Activated T-cell treated with anti-CD3 and anti-CD28 coated beads for 24 hours (primary cell): Measurements from ENCODE around the gene TCHH.
"Not testable (repeated sequence)": the region's sequence is repeated elsewhere in the genome, so short reads cannot be mapped to it uniquely, and the experiment has no call there.

Experiments
- DNase-seq: peaks from one replicate; pipeline ENCODE4 v3.0.0-alpha.2; 2020; ENCODE audit warnings: low read depth

Gene TCHH

DNA sequence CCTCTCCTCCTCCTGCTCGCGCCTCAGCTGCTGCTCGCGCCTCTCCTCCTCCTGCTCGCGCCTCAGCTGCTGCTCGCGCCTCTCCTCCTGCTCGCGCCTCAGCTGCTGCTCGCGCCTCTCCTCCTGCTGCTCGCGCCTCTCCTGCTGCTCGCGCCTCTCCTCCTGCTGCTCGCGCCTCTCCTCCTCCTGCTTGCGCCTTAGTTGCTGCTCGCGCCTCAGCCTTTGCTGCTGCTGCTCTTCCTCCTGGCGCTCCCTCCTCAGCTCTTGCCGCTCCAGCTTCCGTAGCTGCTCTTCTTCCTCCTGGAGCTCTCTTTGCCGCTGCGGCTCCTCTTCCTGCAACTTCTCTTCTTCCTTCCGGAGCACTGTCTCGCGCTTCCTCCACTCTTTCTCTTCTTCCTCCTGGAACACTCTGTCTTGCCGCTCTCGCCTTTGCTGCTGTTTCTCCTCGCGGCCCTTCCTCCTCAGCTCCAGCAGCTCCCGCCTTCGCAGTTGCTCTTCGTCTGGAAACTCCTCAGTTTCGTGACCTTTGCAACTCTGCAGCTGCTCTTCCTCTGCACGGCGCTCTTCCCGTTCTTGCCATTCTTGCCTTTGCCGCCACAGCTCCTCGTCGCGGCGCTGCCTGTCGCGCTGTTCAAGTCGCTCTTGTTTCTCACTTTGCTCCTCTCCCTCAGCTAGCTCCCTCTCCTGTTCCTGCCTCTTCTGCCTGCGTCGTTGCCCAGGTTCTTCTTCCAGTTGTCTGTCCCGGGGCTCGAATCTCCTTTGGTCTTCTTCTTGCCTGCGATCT lies 3.0 kb downstream of the TCHH start:
- no peak for DNase-seq

GRCh38 chr1:152111515-152111968 lies 3.7 kb downstream of the TCHH start:
- peak; percentile 26 for DNase-seq

DNA sequence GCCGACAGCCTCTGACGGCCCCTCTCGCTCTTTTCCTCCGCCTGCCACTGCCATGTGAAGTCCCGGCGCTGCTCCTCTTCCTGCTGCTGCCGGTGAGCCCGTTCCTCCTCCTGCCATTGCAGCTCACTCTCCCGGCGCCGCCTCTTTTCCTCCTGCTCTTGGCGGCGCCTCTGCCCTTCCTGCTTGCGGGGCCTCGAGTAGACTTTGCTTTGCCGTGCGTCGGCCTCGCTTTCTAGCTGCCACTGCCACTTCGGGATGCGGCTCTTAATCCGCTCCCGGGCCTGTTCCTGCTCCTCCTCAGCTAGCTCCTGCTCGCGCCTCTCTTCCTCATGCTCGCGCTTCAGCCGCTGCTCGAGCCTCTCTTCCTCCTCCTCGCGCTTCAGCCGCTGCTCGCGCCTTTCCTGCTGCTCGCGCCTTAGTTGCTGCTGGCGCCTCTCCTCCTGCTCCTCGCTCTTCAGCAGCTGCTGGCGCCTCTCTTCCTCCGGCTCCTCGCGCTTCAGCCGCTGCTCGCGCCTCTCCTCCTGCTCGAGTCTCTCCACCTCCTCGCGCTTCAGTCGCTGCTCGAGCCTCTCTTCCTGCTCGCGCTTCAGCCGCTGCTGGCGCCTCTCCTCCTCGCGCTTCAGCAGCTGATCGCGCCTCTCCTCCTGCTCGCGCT lies 4.3 kb downstream of the TCHH start:
- no peak for DNase-seq

GRCh38 chr1:152110365-152110859 lies 4.8 kb downstream of the TCHH start:
- no peak for DNase-seq

DNA sequence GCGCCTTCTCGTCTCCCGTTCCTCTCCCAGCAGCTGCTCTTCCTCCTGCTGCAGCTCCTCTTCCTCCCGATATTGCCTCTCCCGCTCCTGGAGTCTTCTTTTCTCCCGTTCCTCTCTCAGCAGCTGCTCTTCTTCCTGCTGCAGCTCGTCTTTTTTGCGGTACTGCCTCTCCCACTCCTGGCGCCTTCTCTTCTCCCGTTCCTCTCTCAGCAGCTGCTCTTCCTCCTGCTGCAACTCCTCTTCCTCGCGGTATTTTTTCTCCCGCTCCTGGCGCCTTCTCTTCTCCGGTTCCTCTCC lies 5.3 kb downstream of the TCHH start:
- DNase-seq = no peak

GRCh38 chr1:152109231-152109997 lies 5.8 kb downstream of the TCHH start:
- DNase-seq = no peak

DNA sequence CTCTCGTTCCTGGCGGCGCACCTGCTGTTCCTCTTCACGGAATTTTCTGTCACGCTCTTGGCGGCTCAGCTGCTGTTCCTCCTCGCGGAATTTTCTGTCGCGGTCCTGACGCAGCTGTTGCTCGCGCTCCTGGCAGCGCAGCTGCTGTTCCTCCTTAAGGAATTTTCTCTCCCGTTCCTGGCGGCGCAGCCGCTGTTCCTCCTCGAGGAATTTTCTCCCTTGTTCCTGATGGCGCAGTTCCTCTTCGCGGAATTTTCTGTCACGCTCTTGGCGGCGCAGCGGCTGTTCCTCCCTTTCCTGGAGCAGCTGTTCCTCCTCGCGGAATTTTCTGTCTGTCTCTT lies 6.4 kb downstream of the TCHH start:
- no peak for DNase-seq

- no peak for DNase-seq
Observed at GRCh38 chr1:152107984-152108881, 7.0 kb downstream of the TCHH start.

DNA sequence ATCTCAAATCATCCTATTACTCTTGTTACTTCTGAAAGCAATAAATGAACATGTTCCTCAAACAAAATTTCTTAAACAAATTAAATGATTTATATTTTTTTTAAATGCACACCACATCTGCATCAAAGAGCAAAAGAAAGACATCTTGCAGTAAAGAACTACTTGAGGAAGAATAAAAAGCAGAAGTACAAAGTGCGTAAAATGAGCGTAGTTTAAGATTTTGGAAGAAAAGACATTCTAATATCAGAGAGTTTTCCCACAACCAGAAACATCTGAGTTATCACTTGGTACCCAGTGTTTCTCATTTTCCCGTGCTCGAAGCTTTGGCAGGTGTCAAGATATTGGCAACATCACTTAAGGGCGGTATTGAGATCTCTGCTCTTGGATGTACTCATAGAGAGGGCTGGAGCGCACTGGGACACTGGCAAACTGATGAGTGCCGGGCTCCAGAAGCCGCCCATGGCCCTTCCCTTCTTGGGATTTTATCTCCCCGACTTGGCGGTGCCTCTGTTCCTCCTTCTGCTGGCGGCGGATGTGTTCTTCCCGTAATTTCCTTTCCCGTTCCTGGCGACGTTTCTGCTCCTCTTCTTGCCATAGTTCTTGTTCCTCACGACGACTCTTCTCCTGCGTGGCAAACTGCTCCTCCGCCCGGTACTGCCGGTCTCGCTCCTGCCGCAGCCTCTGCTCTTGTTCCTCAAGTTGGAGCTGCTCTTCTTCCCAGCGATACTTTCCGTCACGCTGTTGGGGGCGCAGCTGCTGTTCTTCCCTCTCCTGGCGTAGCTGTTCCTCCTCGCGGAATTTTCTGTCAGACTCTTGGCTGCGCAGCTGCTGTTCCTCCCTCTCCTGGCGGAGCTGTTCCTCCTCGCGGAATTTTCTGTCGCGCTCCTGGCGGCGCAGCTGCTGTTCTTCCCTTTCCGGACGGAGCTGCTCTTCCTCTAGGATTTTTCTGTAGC lies 7.9 kb downstream of the TCHH start:
- no peak for DNase-seq

GRCh38 chr1:152104854-152105253 lies 10.4 kb downstream of the TCHH start:
- DNase-seq = no peak

DNA sequence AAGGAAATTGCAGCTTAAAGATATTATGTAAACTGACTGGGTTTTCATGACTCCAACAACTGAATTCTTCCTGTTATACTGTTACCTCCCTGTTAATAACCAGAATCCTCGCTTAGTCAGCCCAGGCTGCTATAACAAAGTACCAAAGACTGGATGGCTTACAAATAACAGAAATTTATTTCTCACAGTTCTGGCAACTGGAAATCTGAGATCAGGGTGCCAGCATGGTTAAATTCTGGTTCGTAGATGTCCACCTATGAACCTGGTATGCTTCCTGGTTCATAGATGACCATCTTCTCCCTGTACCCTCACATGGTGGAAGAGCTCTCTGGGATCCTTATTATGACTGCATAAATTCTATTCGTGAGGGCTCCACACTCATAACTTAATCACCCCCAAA lies 18.3 kb downstream of the TCHH start:
- DNase-seq = no peak

GRCh38 chr1:152089014-152089674 lies 26.1 kb downstream of the TCHH start, which contains the start of gene TCHHL1:
TSS of gene TCHHL1 (minus strand) at chr1:152089064. CDS start at chr1:152088143, 921 bp downstream.
- DNase-seq = no peak

DNA sequence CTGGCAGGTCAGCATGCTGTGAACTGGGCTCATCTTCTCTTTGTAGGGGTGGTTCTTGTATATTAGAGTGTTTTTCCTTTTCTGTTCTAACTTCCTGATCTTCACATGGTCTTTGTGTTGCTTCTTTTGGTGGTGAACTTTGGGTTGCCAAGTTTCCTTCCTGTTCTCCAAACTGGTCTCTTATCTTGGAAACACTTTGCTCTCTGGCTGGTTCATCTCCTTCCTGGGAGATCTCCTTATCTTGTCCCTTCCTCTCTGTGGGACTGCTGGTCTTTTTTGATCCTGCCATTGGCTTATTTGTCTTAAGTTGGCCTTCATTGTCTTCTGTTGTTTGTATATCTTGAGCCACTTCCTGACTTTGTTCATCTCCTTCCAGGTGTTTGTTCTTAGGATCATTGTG lies 28.5 kb downstream of the TCHH start:
- no peak for DNase-seq

- no peak for DNase-seq
Observed at GRCh38 chr1:152084853-152085252, 30.4 kb downstream of the TCHH start.

GRCh38 chr1:152081026-152081425 lies 34.2 kb downstream of the TCHH start:
- not testable (repeated sequence) for DNase-seq

DNA sequence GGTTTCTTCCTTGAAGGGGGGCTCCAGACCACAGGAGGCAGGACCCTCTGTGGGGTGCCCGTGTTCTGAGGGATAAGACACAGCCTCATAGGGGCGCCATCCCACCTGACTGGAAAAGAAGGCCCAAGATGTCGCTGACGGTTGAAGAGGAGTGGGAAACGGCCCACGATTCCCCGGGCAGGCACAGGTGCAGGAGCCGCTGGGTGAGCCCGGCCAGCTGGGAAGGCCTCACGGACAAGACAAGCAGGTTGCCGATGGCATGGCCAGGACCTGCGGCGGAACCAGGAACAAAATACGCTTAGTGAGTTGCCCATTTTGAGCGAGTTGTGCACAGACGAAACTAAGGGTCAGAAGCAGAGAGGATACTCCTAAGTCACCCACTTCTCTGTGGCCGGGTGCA lies 34.8 kb downstream of the TCHH start:
- not testable (repeated sequence) for DNase-seq

GRCh38 chr1:152078831-152079441 lies 36.3 kb downstream of the TCHH start:
- no peak for DNase-seq

GRCh38 chr1:152072311-152072710 lies 42.9 kb downstream of the TCHH start:
- no peak for DNase-seq

GRCh38 chr1:152071123-152071522 lies 44.1 kb downstream of the TCHH start:
- no peak for DNase-seq

GRCh38 chr1:152067929-152068328 lies 47.3 kb downstream of the TCHH start:
- DNase-seq = no peak
